GM12891 (cell line): Measurements from ENCODE around the gene GOLT1A.

Experiments
- POLR2A ChIP-seq: IDR thresholded peaks from 2 replicates; pipeline ENCODE4 v1.6.1; 2011; ENCODE audit warnings: low read depth, low read length, control low read depth
- POLR2AphosphoS5 ChIP-seq: IDR thresholded peaks from 2 replicates; pipeline ENCODE4 v1.6.1; 2011; ENCODE audit warnings: low read depth, low read length, control low read depth
- POU2F2 ChIP-seq: IDR thresholded peaks from 2 replicates; pipeline ENCODE4 v1.6.1; 2011; ENCODE audit warnings: low read depth, mild to moderate bottlenecking, control low read depth, low read length, moderate library complexity

DNA sequence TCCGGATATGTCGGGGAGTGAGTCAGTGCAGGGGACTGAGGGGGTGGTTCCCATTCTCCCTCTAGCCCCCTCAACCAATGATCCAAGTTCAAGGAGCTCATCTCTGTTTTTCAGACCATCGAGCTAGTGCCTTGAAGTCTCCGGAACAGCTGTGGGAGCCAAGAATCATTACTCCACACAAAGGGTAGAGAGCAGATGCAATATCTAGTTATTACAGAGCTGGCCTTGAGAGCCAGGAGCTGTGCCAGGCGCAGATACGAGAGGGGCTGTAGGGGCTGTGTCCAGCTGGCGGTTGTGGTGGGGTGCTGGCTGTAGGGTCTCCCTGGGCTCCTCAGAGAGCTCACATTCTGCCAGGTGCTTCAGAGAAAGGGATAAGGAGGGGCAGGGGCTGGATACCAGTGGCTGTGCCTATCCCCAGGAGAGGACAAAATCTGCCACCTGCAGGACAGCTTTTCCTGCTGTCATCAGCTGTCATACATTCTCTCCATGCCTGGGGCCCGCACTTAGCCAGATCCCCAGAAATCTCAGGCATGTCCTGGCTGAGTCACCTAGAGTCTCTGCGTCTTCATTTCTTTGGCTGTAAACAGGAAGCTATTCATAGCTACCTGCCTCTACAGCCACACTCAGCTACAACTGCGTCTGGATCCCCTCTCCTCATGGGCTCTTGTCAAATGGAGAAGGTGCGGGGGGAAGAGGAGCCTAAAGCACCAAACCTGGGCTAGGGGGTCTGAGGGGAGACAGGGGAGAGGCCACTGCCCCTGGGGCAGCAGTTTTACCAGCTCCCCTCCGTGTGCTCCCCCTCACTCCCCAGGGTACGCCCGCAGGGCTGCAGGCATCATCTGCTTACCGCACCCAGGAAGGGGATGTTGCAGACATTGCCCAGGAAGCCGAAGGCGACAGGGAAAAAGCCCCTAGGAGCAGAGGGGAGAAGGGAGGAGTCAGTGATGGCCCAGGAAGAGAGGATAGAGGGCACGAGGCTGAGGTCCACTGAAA lies 15.1 kb downstream of the GOLT1A start:
- TF ChIP-seq POLR2A (no peak), POU2F2 (no peak), POLR2AphosphoS5 (no peak)
